ENCODE measurements around the gene LRRC43.
"Not testable (repeated sequence)": the region's sequence is repeated elsewhere in the genome, so short reads cannot be mapped to it uniquely, and the experiment has no call there.

- not testable (repeated sequence) for TF ChIP-seq CTCF, POLR2A, EP300 (IDR thresholded peaks at IDR 0.05)
These were observed 19.9 kb downstream of the LRRC43 start for GRCh38 chr12:122202811-122203210.
